ENCODE data around the gene FAM124A. TPM values are rescaled to one million over a fixed set of nuclear protein-coding genes. Genes with fewer than 3 reads are reported as not detected.

The FAM124A gene
- total and polyA plus RNA-seq, 2 donors from 2014 or later = 3.5 to 7.7 TPM

DNA sequence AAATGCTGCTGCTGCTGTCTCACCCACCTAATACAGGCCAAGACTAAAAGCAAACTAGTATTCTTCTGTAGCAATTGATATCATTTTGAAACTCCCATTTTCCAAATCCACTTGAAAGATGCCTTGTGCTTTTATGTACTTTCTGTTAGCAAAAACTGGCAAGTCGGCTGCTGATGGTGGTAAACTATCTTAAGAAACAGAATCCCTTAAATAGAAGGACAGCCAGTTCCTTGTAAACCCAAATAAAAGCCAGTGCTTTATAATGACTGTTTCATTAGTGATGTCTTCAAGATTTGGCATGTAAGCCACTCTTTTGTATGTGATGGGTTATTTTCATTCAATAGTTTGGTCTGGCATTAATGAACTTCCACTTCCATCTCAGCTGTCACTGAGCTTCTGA, 5.2 kb downstream of the FAM124A start:
- Histone ChIP-seq H3K4me3 (ENCODE audit: low read length in 3 of 3) (no peak overlapping the region), H3K4me1 (ENCODE audit: control insufficient read depth in 2 of 3, insufficient read depth in 2 of 3, low read depth in 1 of 3, low read length in 3 of 3) (peaks cover 0 to 4% (median 3%) of the 10 kb centered on the region in 3 donors), H3K36me3 (ENCODE audit: control insufficient read depth in 2 of 3, insufficient read depth in 3 of 3, low read length in 3 of 3) (no peaks in the 10 kb centered on the region), H3K27ac (ENCODE audit: low read depth in 2 of 2, low read length in 2 of 2) (no peak overlapping the region), H3K9me3 (ENCODE audit: control insufficient read depth in 2 of 3, insufficient read depth in 1 of 3, low read length in 3 of 3) (no peaks in the 10 kb centered on the region), H3K27me3 (ENCODE audit: control insufficient read depth, insufficient read depth, low read length) (no peaks in the 10 kb centered on the region), H3K9ac (ENCODE audit: low read length in 3 of 3) (no peak overlapping the region)
- intact Hi-C loops (cut with DNase I) = no loop called here
- no peak for FAIRE-seq
- TF ChIP-seq, protein P1, sequence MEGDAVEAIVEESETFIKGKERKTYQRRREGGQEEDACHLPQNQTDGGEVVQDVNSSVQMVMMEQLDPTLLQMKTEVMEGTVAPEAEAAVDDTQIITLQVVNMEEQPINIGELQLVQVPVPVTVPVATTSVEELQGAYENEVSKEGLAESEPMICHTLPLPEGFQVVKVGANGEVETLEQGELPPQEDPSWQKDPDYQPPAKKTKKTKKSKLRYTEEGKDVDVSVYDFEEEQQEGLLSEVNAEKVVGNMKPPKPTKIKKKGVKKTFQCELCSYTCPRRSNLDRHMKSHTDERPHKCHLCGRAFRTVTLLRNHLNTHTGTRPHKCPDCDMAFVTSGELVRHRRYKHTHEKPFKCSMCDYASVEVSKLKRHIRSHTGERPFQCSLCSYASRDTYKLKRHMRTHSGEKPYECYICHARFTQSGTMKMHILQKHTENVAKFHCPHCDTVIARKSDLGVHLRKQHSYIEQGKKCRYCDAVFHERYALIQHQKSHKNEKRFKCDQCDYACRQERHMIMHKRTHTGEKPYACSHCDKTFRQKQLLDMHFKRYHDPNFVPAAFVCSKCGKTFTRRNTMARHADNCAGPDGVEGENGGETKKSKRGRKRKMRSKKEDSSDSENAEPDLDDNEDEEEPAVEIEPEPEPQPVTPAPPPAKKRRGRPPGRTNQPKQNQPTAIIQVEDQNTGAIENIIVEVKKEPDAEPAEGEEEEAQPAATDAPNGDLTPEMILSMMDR (IDR thresholded peaks at IDR 0.05; ENCODE audit: borderline replicate concordance, extremely low read depth, insufficient read depth) = no peak
- no peak for DNase-seq

DNA sequence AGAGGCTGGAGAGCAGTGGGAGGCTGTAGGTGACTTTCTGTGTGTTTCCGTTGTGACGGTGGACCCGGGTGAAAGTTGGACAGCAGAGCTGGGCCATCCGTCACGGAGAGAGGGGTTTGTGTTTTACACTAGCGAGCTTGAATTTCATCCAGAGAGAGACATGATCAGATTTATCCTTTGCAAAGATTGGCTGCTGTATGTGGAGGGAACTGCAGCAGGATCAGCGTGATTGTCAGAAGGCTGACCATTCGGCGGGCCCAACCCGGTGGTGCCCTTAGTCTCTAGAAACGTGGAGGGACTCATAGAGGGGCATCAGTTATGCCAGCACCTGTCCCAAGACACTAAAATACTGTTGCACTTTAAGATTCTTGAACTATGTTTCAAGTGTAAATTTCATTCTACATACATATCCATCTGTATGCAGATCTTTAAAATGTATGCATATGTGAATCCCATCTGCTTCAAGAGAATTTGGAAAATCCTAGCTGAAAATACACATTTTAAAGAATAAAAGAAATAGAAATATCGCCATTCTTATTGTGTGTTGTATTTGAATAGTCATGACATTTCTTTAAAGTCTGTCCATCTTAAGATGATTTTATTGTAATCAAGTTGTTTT, 7.0 kb downstream of the FAM124A start:
- no peak for DNase-seq
- Histone ChIP-seq H3K27me3 (ENCODE audit: control insufficient read depth, insufficient read depth, low read length) (no peaks in the 10 kb centered on the region), H3K36me3 (ENCODE audit: control insufficient read depth in 2 of 3, insufficient read depth in 3 of 3, low read length in 3 of 3) (no peaks in the 10 kb centered on the region), H3K27ac (ENCODE audit: low read depth in 2 of 2, low read length in 2 of 2) (no peak overlapping the region), H3K9ac (ENCODE audit: low read length in 3 of 3) (no peak overlapping the region), H3K9me3 (ENCODE audit: control insufficient read depth in 2 of 3, insufficient read depth in 1 of 3, low read length in 3 of 3) (no peaks in the 10 kb centered on the region), H3K4me3 (ENCODE audit: low read length in 3 of 3) (no peak overlapping the region), H3K4me1 (ENCODE audit: control insufficient read depth in 2 of 3, insufficient read depth in 2 of 3, low read depth in 1 of 3, low read length in 3 of 3) (peaks cover 0 to 3% (median 0%) of the 10 kb centered on the region in 3 donors)
- TF ChIP-seq, protein P1 (IDR thresholded peaks at IDR 0.05; ENCODE audit: borderline replicate concordance, extremely low read depth, insufficient read depth) = no peak
- FAIRE-seq = no peak
- intact Hi-C loops (cut with DNase I) = no loop called here

DNA sequence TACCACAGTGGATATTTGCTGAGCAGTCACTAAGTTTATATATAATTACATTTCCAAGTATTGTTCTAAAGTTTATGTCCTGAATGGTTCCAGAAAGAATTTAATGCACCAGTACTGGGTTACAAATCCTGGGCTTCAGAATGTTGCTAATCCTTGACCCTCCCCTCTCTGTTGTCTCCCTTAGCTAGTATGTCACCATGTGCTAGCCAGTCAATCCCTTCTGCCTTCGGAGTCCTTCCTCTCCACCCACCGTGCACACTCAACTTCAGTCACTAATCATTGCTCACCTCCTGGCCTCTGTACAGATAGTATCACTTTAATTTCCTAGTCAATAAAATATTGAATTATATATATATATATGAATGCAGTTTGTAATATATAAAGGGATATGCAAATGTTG, 7.5 kb downstream of the FAM124A start:
- intact Hi-C loops (cut with DNase I) = no loop called here
- DNase-seq (no peak), FAIRE-seq (no peak)
- TF ChIP-seq, protein P1 (IDR thresholded peaks at IDR 0.05; ENCODE audit: borderline replicate concordance, extremely low read depth, insufficient read depth) = no peak
- Histone ChIP-seq H3K4me3 (ENCODE audit: low read length in 3 of 3) (no peak overlapping the region), H3K27ac (ENCODE audit: low read depth in 2 of 2, low read length in 2 of 2) (no peak overlapping the region), H3K4me1 (ENCODE audit: control insufficient read depth in 2 of 3, insufficient read depth in 2 of 3, low read depth in 1 of 3, low read length in 3 of 3) (peaks cover 0 to 3% (median 0%) of the 10 kb centered on the region in 3 donors), H3K9ac (ENCODE audit: low read length in 3 of 3) (no peak overlapping the region), H3K27me3 (ENCODE audit: control insufficient read depth, insufficient read depth, low read length) (no peaks in the 10 kb centered on the region), H3K9me3 (ENCODE audit: control insufficient read depth in 2 of 3, insufficient read depth in 1 of 3, low read length in 3 of 3) (no peaks in the 10 kb centered on the region), H3K36me3 (ENCODE audit: control insufficient read depth in 2 of 3, insufficient read depth in 3 of 3, low read length in 3 of 3) (no peaks in the 10 kb centered on the region)

Data from kidney (tissue), 14 donors.